HG02973 (cell line): ENCODE measurements around the gene ATP5F1C.

Experiments used
- ATAC-seq: cut with Tn5 transposase; IDR thresholded peaks from one replicate; pipeline ENCODE4 v1.9.1; 2021; ENCODE audit warnings: moderate library complexity; ENCODE audit not compliant: unreplicated experiment

ATP5F1C gene

DNA sequence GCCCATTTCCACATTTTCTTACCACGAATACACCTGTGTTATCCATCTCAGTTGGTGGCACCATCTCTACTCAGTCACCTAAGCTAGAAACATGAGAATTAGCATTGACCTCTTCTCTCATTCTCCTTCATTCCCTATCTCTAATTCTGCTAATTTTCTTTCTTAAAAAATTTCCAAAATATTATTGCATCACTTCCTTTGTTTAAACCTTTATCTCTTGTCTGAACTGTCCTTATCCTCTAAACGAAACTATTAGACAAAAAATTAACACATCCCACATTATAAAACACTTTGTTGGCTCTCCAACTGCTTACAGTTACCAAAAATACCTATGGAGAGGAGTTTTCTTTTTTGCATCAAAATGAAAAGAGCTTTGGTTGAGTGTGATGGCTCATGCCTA is 48.6 kb downstream of the ATP5F1C start:
- ATAC-seq: no peak

DNA sequence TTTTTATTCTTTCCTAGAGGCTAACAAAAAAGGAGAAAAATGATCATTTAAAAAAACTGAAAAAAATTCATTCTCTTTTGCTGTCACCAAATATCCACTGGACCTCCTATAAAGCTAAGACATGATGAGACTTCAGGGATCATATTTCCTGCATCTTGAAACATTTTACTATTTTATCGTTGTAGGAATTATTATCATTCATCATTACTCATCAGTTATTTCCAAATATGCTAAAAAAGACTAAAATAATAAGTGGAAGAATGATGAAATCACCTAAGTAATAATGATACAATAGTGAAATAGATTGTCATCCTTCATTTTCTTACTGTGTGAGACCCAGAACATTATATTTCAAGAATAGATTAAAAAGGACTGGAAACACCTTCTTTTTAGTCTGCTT is 58.6 kb downstream of the ATP5F1C start:
- no peak for ATAC-seq

DNA sequence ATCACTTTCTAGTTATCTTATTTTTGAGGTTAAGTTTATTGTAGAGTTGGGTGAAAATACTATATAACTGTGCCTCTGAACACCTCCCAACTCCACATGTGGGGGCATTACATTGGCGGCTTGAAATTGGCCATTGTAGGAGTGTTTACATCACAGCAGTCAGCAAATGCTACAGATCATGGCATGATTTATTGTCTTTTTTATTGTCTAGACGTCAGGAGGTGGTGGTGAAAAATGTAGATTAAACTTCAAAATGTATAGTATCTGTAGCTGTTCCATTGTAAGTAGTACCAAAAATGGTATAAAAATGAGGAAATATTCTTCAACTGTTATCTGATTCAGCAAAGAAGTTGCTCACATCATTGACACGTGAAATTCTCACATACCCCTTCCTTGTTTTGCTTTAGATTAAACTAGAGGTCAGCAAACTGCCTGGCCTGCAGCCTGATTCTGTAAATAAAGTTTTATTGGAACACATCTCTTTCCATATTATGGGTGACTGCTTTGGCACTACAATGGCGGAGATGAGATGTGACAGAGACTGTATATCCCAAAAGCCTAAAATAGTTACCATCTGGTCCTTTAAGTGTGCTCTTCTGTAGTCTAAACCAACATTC is 65.4 kb downstream of the ATP5F1C start:
- ATAC-seq: no peak

DNA sequence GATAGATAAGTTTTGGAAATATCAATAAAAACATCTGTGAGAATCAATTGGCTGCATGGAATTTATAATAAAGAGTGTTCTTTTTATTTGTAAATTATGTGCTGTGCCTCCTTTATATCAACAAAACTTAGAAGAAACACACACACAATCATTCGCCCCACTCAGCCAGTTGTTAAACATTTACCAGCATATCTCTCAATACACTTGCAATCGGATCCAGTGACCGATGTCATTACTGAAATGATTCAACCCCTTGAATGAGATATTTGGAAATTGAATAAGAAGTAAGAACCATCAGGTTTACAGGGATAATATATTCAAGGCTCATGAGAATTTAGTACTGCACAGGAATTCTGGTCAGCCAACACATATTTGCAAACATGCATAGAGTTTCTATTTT is 65.9 kb downstream of the ATP5F1C start:
- no peak for ATAC-seq

DNA sequence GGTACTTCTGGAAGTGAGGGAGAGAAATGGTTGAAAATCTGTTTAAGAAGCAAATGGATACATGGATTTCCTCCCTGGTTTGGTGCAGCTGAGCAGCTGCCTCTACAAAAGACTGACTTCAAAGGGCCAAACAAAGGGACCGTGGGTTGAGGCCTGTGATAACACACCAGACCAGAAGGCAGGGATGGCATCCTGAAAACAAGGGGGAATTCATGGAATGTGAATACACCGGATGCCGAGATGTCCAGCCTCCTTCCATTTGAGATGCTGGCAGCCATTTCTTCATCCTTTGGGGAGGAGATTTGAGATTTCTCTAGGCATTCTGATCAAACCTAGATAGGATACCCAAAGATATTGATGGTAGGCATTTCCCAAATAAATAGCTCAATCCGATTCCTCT is 67.2 kb downstream of the ATP5F1C start:
- ATAC-seq: no peak

DNA sequence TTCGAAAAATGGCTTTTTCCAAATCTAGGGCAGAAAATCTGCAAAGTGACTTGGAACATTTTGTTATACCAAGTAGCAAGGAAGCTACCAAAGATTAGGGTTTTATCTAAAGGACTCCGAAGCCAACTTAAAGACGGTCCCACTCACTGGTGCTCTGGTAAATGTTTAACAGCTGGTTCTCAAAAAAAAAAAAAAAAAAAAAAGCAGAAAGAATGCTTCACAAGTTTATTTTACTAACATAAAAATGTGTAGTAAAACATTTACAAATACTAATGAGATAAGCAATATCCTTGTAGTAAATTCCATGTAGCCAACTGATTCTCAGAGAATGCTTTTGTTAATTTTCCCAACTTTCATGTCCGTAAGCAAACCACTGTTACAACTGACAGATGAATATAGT is 68.7 kb downstream of the ATP5F1C start:
- ATAC-seq: no peak

DNA sequence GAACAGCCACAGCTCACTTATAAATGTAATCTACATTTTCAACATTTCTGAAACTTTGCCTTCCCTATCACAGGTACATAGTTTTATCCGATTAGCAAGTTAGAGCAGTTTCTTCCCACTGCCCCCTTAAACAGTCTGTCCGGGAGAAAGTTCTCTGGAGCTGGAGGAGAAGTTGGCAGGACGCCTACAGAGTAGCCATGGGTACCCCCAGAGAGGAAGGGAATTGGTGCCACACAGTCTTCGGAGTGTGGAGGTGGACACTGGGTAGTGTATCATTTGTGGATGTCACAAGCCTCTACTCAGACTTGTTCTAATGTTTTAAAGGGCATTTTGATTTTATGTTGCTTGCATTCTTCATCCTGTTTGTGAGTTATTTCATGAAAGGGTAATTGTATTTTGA is 69.3 kb downstream of the ATP5F1C start:
- ATAC-seq: no peak
